Neural cell (in vitro differentiated cells): ENCODE measurements around the gene NXPH3. TPM values are rescaled to one million over a fixed set of nuclear protein-coding genes. Genes with fewer than 3 reads are reported as not detected.

Experiments used
- H2AFZ ChIP-seq: fragments of 200-600, 300-800 bp; sonication (generic), shearing (Covaris generic); 2 replicates; pipeline ENCODE4 v1.6.0; 2014; ENCODE audit warnings: low read depth, mild to moderate bottlenecking, antibody characterized with exemption, low read length, moderate library complexity
- H3F3A ChIP-seq: fragments of 200-600 bp; shearing (Covaris generic); 2 replicates; pipeline ENCODE4 v1.6.1; 2016; ENCODE audit warnings: mild to moderate bottlenecking, moderate library complexity, mixed read lengths, antibody characterized with exemption, low read length; ENCODE audit not compliant: insufficient read depth, poor library complexity, severe bottlenecking
- H3K27ac ChIP-seq: fragments of 200-600, 300-800 bp; sonication (generic), shearing (Covaris generic); 2 replicates; pipeline ENCODE4 v1.5.1; 2014; ENCODE audit warnings: mild to moderate bottlenecking, low read length, moderate library complexity
- H3K27me3 ChIP-seq: fragments of 300-800, 200-600 bp; sonication (generic), shearing (Covaris generic); 2 replicates; pipeline ENCODE4 v1.6.0; 2014; ENCODE audit warnings: mild to moderate bottlenecking, low read depth, low read length, moderate library complexity; ENCODE audit not compliant: insufficient read depth
- H3K36me3 ChIP-seq: fragments of 300-800, 200-600 bp; sonication (generic), shearing (Covaris generic); 2 replicates; pipeline ENCODE4 v1.5.1; 2014; ENCODE audit warnings: mild to moderate bottlenecking, antibody characterized with exemption, low read length, moderate library complexity; ENCODE audit not compliant: insufficient read depth
- H3K4me2 ChIP-seq: fragments of 300-800, 200-600 bp; sonication (generic), shearing (Covaris generic); 2 replicates; pipeline ENCODE4 v1.6.0; 2014; ENCODE audit warnings: mild to moderate bottlenecking, low read length
- H3K4me3 ChIP-seq: fragments of 300-800, 200-600 bp; sonication (generic), shearing (Covaris generic); 2 replicates; pipeline ENCODE4 v1.5.1; 2014; ENCODE audit warnings: mild to moderate bottlenecking, low read length, moderate library complexity
- H3K79me2 ChIP-seq: fragments of 200-600 bp; shearing (Covaris generic); replicated peaks from 2 replicates; pipeline ENCODE4 v1.6.0; 2014; ENCODE audit warnings: mild to moderate bottlenecking, low read length, moderate library complexity; ENCODE audit not compliant: insufficient read depth
- H3K9ac ChIP-seq: fragments of 300-800, 200-600 bp; sonication (generic), shearing (Covaris generic); 2 replicates; pipeline ENCODE4 v1.6.1; 2016; ENCODE audit warnings: mild to moderate bottlenecking, low read length, mixed read lengths
- H3K9me2 ChIP-seq: fragments of 200-600 bp; shearing (Covaris generic); 2 replicates; pipeline ENCODE4 v1.6.1; 2016; ENCODE audit warnings: mild to moderate bottlenecking, low read length, mixed read lengths; ENCODE audit not compliant: insufficient read depth
- H3K9me3 ChIP-seq: fragments of 200-600, 300-800 bp; sonication (generic), shearing (Covaris generic); 2 replicates; pipeline ENCODE4 v1.6.1; 2016; ENCODE audit warnings: mild to moderate bottlenecking, mixed run types, low read length, moderate library complexity, mixed read lengths
- H4K20me1 ChIP-seq: fragments of 200-600 bp; shearing (Covaris generic); 2 replicates; pipeline ENCODE4 v1.6.1; 2016; ENCODE audit warnings: mild to moderate bottlenecking, mixed run types; ENCODE audit not compliant: insufficient read depth
- CTCF ChIP-seq: fragments of 450-650 bp; IDR thresholded peaks from 2 replicates; pipeline ENCODE4 v1.5.1; 2014; ENCODE audit warnings: antibody characterized with exemption, mild to moderate bottlenecking, moderate library complexity; ENCODE audit not compliant: poor library complexity, severe bottlenecking
- EP300 ChIP-seq: fragments of 450-650 bp; conservative IDR thresholded peaks from 2 replicates; pipeline ENCODE4 v1.6.1; 2014; ENCODE audit warnings: antibody characterized with exemption, mild to moderate bottlenecking, moderate library complexity; ENCODE audit not compliant: poor library complexity, severe bottlenecking
- EZH2 ChIP-seq: fragments of 200-600, 300-800 bp; shearing (Covaris generic), sonication (generic); IDR thresholded peaks from 2 replicates; pipeline ENCODE4 v1.6.1; 2014; ENCODE audit warnings: antibody characterized with exemption, low read length, borderline replicate concordance, mild to moderate bottlenecking; ENCODE audit not compliant: insufficient read depth, poor library complexity, severe bottlenecking
- MXI1 ChIP-seq: fragments of 450-650 bp; conservative IDR thresholded peaks from 2 replicates; pipeline ENCODE4 v1.6.1; 2014; ENCODE audit warnings: antibody characterized with exemption, mild to moderate bottlenecking; ENCODE audit not compliant: poor library complexity, severe bottlenecking
- POLR2AphosphoS5 ChIP-seq: IDR thresholded peaks from 2 replicates; pipeline ENCODE4 v1.6.1; 2012
- RAD21 ChIP-seq: fragments of 450-650 bp; conservative IDR thresholded peaks from 2 replicates; pipeline ENCODE4 v1.6.1; 2014; ENCODE audit warnings: antibody characterized with exemption, mild to moderate bottlenecking, moderate library complexity
- REST ChIP-seq: IDR thresholded peaks from 2 replicates; pipeline ENCODE4 v1.6.1; 2012; ENCODE audit warnings: borderline replicate concordance
- SMC3 ChIP-seq: fragments of 450-650 bp; conservative IDR thresholded peaks from 2 replicates; pipeline ENCODE4 v1.6.1; 2014; ENCODE audit warnings: antibody characterized with exemption, mild to moderate bottlenecking, moderate library complexity; ENCODE audit not compliant: poor library complexity
- TAF1 ChIP-seq: IDR thresholded peaks from 2 replicates; pipeline ENCODE4 v1.6.1; 2012; ENCODE audit warnings: low read depth
- polyA plus RNA-seq: library from polyadenylated mRNA; depleted of rRNA; stranded (reverse); fragments of >200 nt; gene quantifications from 2 replicates; pipeline ENCODE4 v1.2.3, GENCODE V29; 2014

Gene NXPH3
- polyA plus RNA-seq, 1 donor from 2014 or later, result 2.4 TPM

- no peaks in the 10 kb centered on the region for H3K79me2 ChIP-seq
- no peak overlapping the region for H2AFZ ChIP-seq
- H3K27ac ChIP-seq, result no peak overlapping the region
- no peaks in the 10 kb centered on the region for H3K9me2 ChIP-seq
- H3K4me3 ChIP-seq, result no peak overlapping the region
- H3K27me3 ChIP-seq, result no peaks in the 10 kb centered on the region
- no peak overlapping the region for H3K4me2 ChIP-seq
- no peak overlapping the region for H3K9ac ChIP-seq
- H3K36me3 ChIP-seq, result no peaks in the 10 kb centered on the region
- no peaks in the 10 kb centered on the region for H4K20me1 ChIP-seq
- TF ChIP-seq TAF1 (no peak), POLR2AphosphoS5 (no peak), SMC3 (no peak), EZH2 (no peak), RAD21 (no peak), MXI1 (no peak), CTCF (no peak), EP300 (no peak), REST (no peak)
- H3K9me3 ChIP-seq, result no peaks in the 10 kb centered on the region
- no peaks in the 10 kb centered on the region for H3F3A ChIP-seq
These were observed 7.1 kb downstream of the NXPH3 start for GRCh38 chr17:49582789-49583188.

GRCh38 chr17:49583226-49583625 is 7.6 kb downstream of the NXPH3 start:
- H3K9ac ChIP-seq, result no peak overlapping the region
- H2AFZ ChIP-seq, result no peak overlapping the region
- H3K79me2 ChIP-seq, result no peaks in the 10 kb centered on the region
- TF ChIP-seq POLR2AphosphoS5 (no peak), MXI1 (no peak), EP300 (no peak), CTCF (no peak), RAD21 (no peak), SMC3 (no peak), TAF1 (no peak), EZH2 (no peak), REST (no peak)
- H3K4me2 ChIP-seq, result no peak overlapping the region
- H3K27me3 ChIP-seq, result no peaks in the 10 kb centered on the region
- no peaks in the 10 kb centered on the region for H3K9me2 ChIP-seq
- no peak overlapping the region for H3K4me3 ChIP-seq
- no peak overlapping the region for H3K27ac ChIP-seq
- H3K36me3 ChIP-seq, result no peaks in the 10 kb centered on the region
- H3F3A ChIP-seq, result no peaks in the 10 kb centered on the region
- no peaks in the 10 kb centered on the region for H4K20me1 ChIP-seq
- no peaks in the 10 kb centered on the region for H3K9me3 ChIP-seq
